Peyer's patch (tissue), 4 donors: ENCODE measurements around the gene KRT35.

ENCODE experiments used
- CTCF ChIP-seq, 6 experiments: fragments of 450-650 bp in 4 of 6; fragments of 200-600 bp in 2 of 6; sonication (generic) in 1 of 6; IDR thresholded peaks; one replicate each; pipeline ENCODE4 v1.5.1; 2017 to 2019; ENCODE audit warnings: antibody characterized with exemption in 6 of 6, mild to moderate bottlenecking in 3 of 6, moderate library complexity in 1 of 6
- POLR2A ChIP-seq, 2 donors: fragments of 450-650 bp; IDR thresholded peaks; one replicate each; pipeline ENCODE4 v1.5.1; 2017; ENCODE audit warnings: antibody characterized with exemption in 2 of 2, mild to moderate bottlenecking in 2 of 2, moderate library complexity in 2 of 2

- peak; percentile 32 to 59 for TF ChIP-seq POLR2A (IDR thresholded peaks at IDR 0.05)
- peak in 4 of 6 experiments; percentile 46 to 93 (median 89) for TF ChIP-seq CTCF (IDR thresholded peaks at IDR 0.05)
Observed at GRCh38 chr17:41496803-41497484, 16.0 kb upstream of the KRT35 start.
